GM12801 (cell line): ENCODE results near the gene APOBEC3H.

ENCODE experiments used
- CTCF ChIP-seq: IDR thresholded peaks from one replicate; pipeline ENCODE4 v1.5.1; 2011; ENCODE audit warnings: control low read depth; ENCODE audit not compliant: insufficient read length; ENCODE audit errors: extremely low read depth

Gene APOBEC3H

DNA sequence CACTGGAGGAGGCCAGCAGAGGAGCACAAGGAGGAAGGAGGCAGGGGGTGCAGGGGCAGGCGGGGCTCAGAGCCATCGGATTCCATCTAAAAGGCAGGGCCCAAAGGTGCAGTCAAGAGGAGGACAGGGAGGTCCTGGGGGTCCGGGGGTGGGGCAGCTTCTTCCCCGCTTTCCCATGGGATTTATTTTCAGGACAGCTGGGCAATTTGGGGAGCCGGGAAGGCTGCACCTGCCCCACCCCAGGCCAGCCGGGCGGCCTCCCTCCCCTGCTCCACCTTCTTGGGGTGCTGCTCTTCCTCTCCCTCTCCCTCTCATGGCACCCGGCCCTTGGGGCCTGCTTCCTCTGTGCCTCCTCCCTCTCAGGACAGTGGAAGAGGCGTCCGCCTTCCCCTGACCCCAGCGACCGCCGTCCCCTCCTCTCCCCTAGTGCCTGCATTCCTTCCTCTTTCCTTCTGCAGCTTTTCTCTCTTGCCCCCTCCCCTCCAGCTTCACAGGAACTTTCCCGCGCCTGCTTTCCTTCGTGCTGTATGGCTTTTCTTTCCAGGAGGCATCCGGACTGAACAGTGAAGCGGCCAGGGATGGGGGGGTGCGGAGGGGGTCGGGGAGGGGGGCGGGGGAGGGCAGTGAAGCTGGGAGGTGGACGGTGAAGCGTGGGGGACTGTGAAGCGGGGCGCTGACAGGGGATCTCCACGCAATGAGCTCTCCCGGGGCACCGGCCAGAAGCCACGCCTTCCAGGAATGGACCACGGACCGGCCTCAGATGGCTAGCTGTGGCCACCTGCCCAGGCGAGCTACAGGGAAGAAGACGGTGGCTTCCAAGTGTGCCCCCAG lies 26.9 kb downstream of the APOBEC3H start:
- no peak for TF ChIP-seq CTCF

DNA sequence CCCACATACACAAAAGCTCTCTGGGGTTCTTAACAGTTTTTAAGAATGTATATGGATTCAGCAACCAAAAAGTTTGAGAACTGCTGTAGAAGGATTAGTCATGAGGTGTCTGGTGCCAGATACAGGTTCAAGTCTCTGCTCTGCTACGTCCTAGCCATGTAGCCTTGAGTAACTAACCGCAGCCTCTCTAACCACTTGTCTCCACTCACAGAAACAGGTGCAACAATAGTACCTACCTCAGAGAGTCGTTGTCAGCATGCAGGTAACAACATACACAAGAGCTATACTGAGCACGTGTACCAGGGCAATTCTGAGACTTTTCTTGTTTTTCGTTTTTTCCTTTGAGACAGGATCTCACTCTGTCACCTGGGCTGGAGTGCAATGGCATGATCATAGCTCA lies 28.6 kb downstream of the APOBEC3H start:
- no peak for TF ChIP-seq CTCF

- no peak for TF ChIP-seq CTCF
Observed at GRCh38 chr22:39128508-39128907, 31.5 kb downstream of the APOBEC3H start.

- no peak for TF ChIP-seq CTCF
Observed at GRCh38 chr22:39129081-39129480, 32.0 kb downstream of the APOBEC3H start.

DNA sequence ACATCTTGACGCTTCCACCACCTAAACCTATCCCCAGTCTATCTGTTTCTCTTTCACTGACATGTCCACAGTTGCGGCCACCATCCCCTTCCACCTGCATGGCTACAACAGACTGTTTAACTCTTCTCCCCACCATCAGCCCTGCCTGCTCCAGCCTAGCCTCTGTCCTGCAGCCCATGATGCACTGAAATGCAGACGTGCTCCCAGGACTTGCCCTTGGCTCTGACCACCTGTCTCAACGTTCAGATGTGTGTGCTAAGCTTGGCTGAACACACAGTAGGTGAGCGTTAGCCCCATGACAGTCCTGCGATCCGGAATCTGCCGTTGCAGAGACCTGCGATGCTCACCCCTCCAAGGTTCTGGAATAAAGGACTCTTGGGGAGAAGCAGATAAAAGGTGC lies 32.7 kb downstream of the APOBEC3H start:
- TF ChIP-seq CTCF = no peak

DNA sequence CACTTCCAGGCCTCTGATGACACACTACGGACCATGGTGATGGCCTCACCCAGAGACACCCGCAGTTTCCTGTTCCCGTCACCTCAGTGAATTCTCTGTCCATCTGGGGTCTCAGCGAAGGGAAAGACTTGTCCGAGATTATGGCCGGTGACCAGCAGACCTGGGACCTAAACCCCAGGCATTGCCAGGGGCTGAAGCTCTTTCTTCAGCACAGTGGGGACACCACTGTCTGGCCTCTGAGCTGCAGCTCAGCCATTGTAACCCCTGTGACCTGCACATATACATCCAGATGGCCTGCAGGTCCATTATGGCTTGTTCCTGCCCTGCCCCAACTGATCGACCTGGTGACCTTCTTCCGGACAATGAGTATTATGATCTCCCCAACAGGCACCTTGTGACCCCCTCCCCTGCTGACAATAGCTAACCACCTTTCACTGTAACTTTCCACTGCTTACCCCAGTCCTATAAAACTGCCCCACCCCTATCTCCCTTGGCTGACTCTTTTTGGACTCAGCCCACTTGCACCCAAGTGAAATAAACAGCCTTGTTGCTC lies 33.2 kb downstream of the APOBEC3H start:
- no peak for TF ChIP-seq CTCF

DNA sequence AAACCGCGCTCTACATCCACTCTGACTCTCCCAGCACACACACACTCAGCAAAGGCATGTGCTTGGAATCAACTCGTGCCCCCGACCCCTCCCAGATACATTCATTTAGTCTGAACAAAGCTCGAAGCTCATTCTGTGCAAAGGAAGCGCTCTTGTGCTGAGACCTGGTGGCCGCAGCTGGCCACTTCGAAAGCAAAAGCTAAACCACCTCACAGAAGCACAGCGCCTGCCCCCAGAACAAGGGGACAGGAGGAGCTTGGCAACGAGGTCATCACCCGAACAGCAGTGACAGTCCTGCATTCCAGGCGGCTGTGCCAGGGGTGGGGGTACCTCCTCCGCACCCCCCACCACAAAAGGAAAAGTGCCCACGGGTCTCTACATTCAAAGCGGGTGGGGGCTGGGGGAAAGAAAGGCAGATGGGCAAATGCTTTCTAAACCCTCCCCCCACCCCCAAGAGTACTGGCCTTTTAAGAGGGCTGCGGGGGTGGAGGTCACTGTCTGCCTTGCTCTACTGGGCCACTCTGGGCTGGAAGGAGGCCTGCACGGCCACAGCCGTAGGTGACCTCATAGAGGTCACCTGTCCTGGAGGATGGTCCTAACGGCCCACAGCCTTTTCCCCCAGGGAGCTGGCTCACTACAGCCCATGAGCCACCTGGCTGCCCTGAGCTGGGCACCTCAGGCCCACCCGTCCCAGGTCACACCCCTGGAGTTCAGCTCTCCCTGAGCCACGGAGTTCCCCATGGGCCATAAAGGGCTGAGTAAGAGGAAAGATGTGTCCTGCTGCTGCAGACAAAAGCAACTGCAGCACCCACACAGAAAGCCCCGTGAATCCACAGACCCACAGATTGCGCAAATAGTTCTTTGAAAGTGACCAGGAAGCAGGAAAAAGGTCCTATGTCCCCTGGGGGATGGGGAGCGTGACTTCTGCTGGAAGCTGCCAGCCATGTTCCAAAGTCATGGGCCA lies 34.1 kb downstream of the APOBEC3H start:
- TF ChIP-seq CTCF = no peak
